Measurements from ENCODE around the gene CNTNAP5.

CNTNAP5 gene

GRCh38 chr2:124485659-124486058 lies 460.6 kb downstream of the CNTNAP5 start:
- DNase-seq: no peak

DNA sequence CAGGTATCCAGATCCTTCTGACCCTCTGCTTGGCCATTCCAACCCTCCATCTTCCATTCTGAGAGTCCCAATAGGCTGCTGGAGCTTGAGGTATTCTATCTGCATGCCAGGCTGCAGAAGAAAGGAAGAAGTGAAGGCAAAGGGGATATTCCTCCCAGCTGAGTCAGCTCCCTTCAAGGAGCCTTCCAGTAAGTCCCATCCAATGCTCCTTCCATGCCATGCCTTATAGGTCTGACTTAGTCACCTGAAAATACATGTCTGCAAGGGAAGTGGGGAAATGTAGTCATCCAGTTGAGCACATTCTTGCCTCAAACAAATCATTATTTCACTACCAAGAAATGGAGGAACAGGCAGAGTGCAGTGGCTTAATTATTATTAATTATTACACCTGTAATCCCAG lies 464.6 kb downstream of the CNTNAP5 start:
- DNase-seq: no peak

GRCh38 chr2:124501575-124502152 lies 476.6 kb downstream of the CNTNAP5 start:
- DNase-seq: no peak

DNA sequence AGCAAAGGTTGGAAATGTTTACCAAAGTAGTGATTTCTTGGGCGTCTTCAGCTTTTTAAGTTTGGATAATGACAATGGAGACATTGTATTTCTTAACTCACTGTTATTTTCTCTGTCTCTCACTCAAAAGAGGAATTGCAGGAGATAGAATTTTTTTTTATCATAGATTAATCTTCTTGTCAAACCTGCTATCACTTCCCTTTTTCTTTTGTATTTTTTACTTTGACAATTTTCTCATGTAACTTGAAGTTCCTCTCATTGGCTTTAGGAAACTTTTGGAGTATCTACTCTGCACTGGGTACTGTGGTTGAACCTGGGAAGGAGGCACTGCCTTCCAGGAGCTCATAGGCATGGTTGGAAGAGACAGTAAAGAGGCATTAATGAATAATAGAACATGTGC lies 489.1 kb downstream of the CNTNAP5 start:
- no peak for DNase-seq

DNA sequence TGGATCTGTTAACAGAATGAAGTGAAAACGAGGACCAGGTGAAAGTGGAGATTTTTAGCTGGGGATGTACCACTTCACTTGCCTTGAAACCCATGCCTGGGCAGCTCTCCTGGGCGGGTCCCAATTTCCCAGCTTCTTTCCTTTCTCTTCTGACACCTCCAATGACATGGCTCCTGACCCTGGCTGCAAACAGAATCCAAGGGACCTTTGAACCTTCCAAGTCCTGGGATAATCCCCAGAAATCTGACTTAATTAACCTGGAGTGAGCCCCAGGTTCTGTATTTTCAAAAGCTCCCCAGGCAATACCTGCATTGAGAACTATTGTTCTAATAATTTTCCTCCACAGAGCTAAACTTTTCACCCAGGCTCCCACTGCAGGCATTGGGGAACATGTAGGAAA lies 495.9 kb downstream of the CNTNAP5 start:
- DNase-seq: no peak

DNA sequence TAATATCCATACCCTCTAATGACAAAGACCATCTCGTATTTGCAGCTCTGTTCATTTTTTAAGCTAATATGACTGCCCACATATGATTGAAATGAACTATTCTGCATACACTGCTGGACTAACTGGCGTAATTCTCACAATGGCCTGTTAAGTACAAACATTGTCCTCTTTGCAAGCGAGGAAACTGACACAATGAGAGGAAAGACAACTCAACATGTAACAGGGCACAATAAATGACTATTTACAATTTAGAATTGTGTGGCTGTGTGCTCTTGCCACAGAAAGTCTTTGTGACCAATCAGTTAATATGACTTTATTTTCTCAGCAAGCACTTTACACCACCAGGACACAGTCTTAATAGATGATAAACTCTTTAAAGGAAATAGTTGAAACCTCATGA lies 498.0 kb downstream of the CNTNAP5 start:
- no peak for DNase-seq

DNA sequence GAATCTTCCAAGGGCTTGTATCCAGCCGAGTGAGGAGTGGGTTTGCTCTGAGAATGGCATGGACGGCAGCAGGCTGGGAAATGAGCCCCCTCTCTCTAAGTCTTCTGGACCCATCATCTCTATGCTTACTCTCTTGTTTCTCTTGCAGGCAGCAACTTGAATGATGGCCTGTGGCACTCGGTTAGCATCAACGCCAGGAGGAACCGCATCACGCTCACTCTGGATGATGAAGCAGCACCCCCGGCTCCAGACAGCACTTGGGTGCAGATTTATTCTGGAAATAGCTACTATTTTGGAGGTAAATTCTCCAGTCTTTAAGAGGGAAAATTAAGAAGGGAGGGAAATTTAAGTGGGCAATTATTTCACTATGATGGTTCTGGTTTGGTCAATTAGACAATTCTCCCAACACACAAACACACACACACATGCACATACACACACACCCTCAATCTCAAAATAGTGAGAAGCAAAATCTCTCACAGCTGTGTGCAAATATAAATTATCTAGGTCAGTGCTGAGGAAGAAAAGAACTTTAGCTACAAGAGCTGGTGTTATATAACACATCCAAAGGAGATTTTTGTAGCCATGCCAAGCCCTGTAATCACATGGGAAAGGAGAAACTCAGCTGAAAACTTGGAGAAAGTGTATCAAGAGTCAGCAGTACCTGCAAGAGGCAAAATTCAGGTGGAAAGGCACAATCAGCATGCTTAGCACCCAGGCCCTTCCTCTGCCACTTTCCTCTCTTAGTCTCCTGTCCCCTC lies 499.2 kb downstream of the CNTNAP5 start:
- DNase-seq: no peak

GRCh38 chr2:124526221-124526620 lies 501.1 kb downstream of the CNTNAP5 start:
- no peak for DNase-seq

GRCh38 chr2:124530203-124530602 lies 505.1 kb downstream of the CNTNAP5 start:
- no peak for DNase-seq

- DNase-seq: no peak
These were observed 508.3 kb downstream of the CNTNAP5 start for GRCh38 chr2:124533226-124533954.

DNA sequence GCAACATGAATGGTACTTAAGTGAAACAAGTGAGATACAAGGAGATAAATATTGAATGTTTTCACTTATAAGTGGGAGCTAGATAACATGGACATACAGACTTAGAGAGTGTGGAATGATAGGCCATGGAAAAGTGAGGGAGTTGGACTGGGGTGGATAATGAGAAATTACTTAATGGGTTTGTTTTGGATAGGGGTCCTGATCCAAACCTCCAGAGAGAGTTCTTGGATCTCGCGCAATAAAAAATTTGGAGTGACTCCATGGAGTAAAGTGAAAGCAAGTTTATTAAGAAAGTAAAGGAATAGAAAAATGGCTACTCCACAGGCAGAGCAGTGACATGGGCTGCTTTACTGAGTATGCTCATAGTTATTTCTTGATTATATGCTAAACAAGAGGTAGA lies 508.9 kb downstream of the CNTNAP5 start:
- DNase-seq: no peak

DNA sequence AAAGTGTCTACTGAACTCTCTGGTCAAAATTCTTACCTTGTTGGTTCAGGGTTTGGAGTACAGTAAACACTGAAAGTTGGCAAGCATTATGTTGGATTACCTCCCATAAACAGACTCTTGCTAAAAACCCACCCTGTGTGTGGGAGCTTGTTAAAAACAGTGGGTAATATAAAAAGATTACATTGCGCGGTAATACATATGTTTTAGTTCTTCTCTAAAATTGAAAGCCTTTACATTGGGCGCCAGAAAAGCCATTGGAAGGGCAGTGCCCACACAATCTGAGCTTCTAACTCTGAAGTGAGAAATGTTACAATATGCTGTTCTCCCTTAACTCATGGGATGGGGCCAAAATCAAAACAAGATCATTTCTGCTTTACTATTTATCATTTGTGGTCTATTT lies 510.7 kb downstream of the CNTNAP5 start:
- no peak for DNase-seq

DNA sequence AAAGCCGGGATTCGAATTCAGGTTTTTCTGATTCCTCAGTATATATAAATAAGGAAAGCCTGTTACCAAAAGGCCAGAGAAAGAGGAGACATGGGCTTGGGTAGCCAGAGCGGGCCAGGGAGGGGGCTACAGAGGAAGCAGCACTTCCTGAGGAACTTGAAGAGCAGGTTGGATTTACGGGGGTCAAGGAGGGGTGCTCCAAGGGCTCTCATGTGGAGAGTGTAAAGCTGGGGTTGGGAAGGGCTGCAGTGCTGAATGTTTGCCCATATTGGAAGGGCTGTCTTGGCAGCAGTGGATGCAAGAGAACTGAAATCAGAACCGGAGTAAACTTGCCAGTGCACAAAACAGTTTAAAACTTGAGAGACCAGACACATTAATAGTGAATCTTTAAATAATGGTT lies 511.5 kb downstream of the CNTNAP5 start:
- DNase-seq: no peak

DNA sequence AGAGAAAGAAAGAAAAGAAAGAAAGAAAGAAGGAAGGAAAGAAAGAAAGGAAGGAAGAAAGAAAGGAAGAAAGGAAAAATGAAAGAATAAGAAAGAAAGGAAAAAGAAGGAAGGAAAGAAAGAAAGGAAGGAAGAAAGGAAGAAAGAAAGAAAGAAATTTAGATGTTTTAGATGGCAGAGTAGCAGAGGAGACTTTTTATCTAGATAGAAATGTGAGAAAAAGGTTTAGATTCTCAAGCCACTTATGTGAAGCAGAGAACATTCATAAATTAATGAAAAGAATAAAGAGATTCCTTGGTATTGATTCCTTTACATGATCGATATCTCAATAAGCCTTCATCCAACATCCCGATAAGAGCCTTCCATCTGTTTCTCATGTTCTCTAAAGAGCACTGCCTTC lies 513.5 kb downstream of the CNTNAP5 start:
- DNase-seq: no peak

DNA sequence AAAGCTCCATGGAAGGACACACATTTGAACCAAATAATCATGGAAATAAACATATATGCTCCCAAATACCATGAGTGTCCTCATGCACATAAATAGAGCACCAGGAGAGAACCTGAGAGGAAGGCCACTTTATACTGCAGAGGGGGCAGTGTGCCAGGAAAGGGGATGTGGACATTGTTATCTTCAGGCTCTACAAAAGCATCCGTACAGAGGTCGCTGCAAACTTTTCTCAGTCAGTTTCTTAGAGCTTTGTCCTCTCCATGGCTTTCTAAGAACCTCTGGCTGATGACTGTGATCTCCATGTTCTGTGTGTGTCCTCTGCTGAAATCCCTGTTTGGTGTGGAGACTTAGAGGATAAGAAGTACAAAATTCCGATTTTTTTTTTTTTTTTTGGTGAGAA lies 515.7 kb downstream of the CNTNAP5 start:
- no peak for DNase-seq

- DNase-seq: no peak
These were observed 518.0 kb downstream of the CNTNAP5 start for GRCh38 chr2:124542932-124543640.

DNA sequence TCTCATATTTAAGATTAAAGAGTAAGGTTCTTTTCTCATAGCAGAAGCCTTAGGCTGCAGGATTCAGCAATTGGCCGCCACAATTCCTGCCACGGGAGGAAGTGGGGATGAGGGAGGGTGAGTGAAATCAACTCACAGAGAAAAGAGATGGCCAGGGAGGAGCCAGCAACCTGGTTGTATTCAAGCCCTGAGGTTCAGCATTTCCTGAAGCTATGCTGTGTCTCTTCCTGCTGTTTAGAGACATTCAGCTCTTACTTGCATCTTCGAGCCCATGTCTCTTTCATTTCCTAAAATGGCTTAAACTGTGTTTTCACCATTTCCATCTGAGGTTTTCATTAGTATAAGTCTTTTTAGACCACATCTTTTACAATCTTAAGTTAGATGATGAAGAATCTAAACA lies 522.6 kb downstream of the CNTNAP5 start:
- DNase-seq: no peak

DNA sequence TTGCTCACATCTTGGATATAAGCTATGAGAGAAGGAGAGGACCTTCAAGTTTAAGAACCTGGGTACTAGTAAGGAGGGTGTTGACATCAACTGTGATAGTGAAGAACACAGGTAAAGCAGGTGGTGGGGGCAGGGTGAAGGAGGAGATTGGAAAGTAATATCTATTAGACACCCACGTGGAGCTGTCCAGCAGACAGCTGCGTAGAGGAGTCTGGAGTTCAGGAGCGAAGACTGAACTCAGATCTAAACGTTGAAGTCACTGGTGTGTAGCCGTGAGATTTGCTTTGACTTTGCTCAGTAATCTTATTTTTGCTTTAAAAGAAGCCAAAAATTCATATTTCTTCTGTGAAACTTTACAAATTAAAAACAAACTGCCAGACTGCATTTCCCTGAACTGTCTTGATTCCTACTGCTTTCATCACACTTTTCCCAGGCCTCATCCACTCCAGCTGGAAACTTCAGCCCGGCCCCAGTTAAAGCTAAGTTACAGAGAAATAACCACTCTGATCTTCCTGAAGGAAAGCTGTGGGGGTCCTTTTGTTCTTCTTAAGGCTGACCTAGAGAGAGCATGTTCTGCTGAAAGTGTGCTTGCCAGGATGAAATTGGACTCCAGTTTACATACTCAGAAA lies 533.3 kb downstream of the CNTNAP5 start:
- no peak for DNase-seq

- DNase-seq: no peak
These were observed 534.1 kb downstream of the CNTNAP5 start for GRCh38 chr2:124559236-124559635.

GRCh38 chr2:124560592-124561112 lies 535.6 kb downstream of the CNTNAP5 start:
- DNase-seq: no peak

DNA sequence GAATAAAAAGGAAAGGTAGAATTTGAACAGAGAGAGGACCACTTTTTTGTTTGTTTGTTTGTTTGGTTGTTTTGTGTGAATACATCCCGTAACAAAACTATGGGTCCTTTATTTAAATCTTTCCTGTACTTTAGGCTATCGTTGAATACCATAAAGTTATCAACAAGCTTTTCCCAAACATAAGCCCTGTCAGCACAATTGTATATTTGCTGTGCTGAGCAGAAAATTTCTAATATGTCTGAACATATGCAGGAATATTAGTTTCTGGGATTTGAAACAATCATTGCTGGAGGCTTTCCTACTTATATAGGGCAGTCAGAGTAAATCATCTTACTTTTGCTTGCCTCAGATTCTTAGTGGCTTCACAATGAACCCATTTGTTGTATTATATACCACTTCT lies 536.4 kb downstream of the CNTNAP5 start:
- DNase-seq: no peak

- DNase-seq: no peak
These were observed 538.3 kb downstream of the CNTNAP5 start for GRCh38 chr2:124563426-124563825.

DNA sequence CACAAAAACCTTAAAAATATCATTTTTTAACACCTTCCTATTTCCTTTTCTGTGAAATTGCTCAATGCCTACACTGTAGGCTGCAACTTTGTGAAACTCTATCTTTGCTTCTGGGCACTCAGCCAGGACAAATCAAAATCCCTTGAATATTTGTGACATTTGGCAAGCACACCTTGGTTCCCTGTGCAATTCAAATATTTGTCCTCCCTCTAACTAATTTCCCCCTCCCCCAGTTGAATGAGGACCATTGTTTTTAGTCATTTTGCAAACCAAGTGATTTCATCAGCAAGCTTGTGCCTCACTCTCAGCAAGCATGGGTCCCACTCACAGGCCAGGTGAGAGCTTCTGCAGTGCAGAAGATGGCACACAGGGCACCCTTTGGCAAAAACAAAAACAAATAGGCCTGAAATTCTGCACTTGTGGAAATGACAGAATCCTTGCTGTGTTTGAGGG lies 541.5 kb downstream of the CNTNAP5 start:
- DNase-seq: no peak

Measured in SW 1271 (cell line).